Caco-2 (cell line): ENCODE measurements around the gene IP6K2. TPM values are rescaled to one million over a fixed set of nuclear protein-coding genes. Genes with fewer than 3 reads are reported as not detected.

Source experiments
- BruUV-seq: library from RNA; stranded (reverse); fragments of 400-500 nt; replicated peaks from 2 replicates; lab custom pipeline; 2021; lab: Mats Ljungman, UMichigan
- CTCF ChIA-PET: fragments of 300-600 bp; sonication (Branson Sonifier 250); formaldehyde crosslinking; loops from one replicate; lab custom pipeline; 2022; ENCODE audit warnings: antibody characterized with exemption; lab: Charles Lee
- POLR2A ChIA-PET: fragments of 300-600 bp; sonication (Branson Sonifier 250); formaldehyde crosslinking; loops from one replicate; lab custom pipeline; 2022; ENCODE audit warnings: antibody characterized with exemption; lab: Charles Lee
- DNase-seq, 2 experiments: peaks; one replicate each; pipeline versions ENCODE4 v3.0.0 to v3.0.0-alpha.2; 2020 to 2022
- H3K27me3 ChIP-seq: replicated peaks from 2 replicates; pipeline ENCODE4 v1.6.0; 2011; ENCODE audit warnings: low read length; ENCODE audit not compliant: control insufficient read depth, insufficient read depth
- H3K36me3 ChIP-seq: 2 replicates; pipeline ENCODE4 v1.5.1; 2011; ENCODE audit warnings: low read length; ENCODE audit not compliant: control insufficient read depth, insufficient read depth
- H3K4me1 ChIP-seq: fragments of 250-450 bp; sonication (Bioruptor Pico); 2 replicates; pipeline ENCODE4 v1.5.1; 2020; ENCODE audit warnings: mild to moderate bottlenecking
- H3K4me3 ChIP-seq: 2 replicates; pipeline ENCODE4 v1.5.1; 2011; ENCODE audit warnings: low read depth, mild to moderate bottlenecking, control low read depth, low read length
- H3K9me3 ChIP-seq: fragments of 250-450 bp; sonication (Bioruptor Pico); 2 replicates; pipeline ENCODE4 v1.5.1; 2020; ENCODE audit warnings: mild to moderate bottlenecking, moderate library complexity
- H3K27ac Mint-ChIP-seq: one replicate; pipeline ENCODE4 v1.8.0; 2022; ENCODE audit warnings: mixed read lengths; ENCODE audit not compliant: unreplicated experiment
- H3K27me3 Mint-ChIP-seq: one replicate; pipeline ENCODE4 v1.8.0; 2022; ENCODE audit warnings: mixed read lengths; ENCODE audit not compliant: insufficient read depth, unreplicated experiment
- H3K36me3 Mint-ChIP-seq: one replicate; pipeline ENCODE4 v1.8.0; 2022; ENCODE audit warnings: mild to moderate bottlenecking, mixed read lengths; ENCODE audit not compliant: insufficient read depth, unreplicated experiment
- H3K4me1 Mint-ChIP-seq: one replicate; pipeline ENCODE4 v1.8.0; 2022; ENCODE audit warnings: low read depth, mixed read lengths; ENCODE audit not compliant: unreplicated experiment
- H3K4me3 Mint-ChIP-seq: one replicate; pipeline ENCODE4 v1.8.0; 2022; ENCODE audit warnings: mild to moderate bottlenecking, moderate library complexity, mixed read lengths; ENCODE audit not compliant: unreplicated experiment
- H3K9me3 Mint-ChIP-seq: one replicate; pipeline ENCODE4 v1.8.0; 2022; ENCODE audit warnings: mixed read lengths; ENCODE audit not compliant: unreplicated experiment
- intact Hi-C: fragments of 100-400 bp; cut with micrococcal nuclease; formaldehyde crosslinking; loops from one replicate; pipeline ENCODE4 v1.10.0; 2022; ENCODE audit not compliant: unreplicated experiment
- total RNA-seq: library from RNA; stranded (reverse); gene quantifications from 2 replicates; pipeline ENCODE4 v1.2.3, GENCODE V29; 2022
- TF ChIP-seq, protein P1 (sequence below), 2 experiments: fragments of 200-600 bp in 1 of 2; IDR thresholded peaks; 1 replicate in 1 of 2; 2 replicates in 1 of 2; pipeline versions ENCODE4 v1.5.1 to v1.8.0; 2011 to 2022; ENCODE audit warnings: antibody characterized with exemption in 1 of 2, control low read depth in 1 of 2, inconsistent platforms in 1 of 2, low read depth in 1 of 2, low read length in 1 of 2, mild to moderate bottlenecking in 1 of 2, moderate library complexity in 1 of 2; ENCODE audit not compliant: insufficient read depth in 1 of 2, severe bottlenecking in 1 of 2, unreplicated experiment in 1 of 2

The IP6K2 gene
- total RNA-seq, 1 experiment from 2014 or later, result 91.7 TPM

DNA sequence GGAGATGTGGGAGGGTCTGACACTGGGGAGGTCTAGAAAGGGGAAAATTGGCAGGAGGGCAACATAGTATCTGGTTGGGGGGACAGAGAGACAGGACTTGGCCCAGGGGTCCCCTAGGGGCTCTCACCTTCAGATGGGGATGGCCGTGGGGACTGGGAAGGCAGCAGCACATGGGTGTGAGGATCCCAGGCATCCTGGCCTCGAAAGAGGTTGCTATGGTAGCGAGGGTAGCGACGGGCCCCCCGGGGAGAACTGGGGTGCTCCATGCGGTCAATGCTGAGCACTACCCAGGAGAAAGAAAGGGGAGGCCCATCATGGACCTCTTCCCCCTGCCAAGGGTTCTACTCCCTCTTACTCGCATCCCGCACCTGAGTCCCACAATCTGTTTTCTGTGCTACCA, 69.3 kb downstream of the IP6K2 start:
- H3K4me3 ChIP-seq, result no peak overlapping the region
- no peaks in the 10 kb centered on the region for H3K9me3 ChIP-seq
- Mint-ChIP-seq H3K27ac (no peak overlapping the region), H3K9me3 (no peaks in the 10 kb centered on the region), H3K4me1 (no peaks in the 10 kb centered on the region), H3K36me3 (peaks cover 44% of the 10 kb centered on the region), H3K4me3 (no peak overlapping the region), H3K27me3 (no peaks in the 10 kb centered on the region)
- ChIA-PET CTCF (no interaction called here), POLR2A (no interaction called here)
- TF ChIP-seq, protein P1, sequence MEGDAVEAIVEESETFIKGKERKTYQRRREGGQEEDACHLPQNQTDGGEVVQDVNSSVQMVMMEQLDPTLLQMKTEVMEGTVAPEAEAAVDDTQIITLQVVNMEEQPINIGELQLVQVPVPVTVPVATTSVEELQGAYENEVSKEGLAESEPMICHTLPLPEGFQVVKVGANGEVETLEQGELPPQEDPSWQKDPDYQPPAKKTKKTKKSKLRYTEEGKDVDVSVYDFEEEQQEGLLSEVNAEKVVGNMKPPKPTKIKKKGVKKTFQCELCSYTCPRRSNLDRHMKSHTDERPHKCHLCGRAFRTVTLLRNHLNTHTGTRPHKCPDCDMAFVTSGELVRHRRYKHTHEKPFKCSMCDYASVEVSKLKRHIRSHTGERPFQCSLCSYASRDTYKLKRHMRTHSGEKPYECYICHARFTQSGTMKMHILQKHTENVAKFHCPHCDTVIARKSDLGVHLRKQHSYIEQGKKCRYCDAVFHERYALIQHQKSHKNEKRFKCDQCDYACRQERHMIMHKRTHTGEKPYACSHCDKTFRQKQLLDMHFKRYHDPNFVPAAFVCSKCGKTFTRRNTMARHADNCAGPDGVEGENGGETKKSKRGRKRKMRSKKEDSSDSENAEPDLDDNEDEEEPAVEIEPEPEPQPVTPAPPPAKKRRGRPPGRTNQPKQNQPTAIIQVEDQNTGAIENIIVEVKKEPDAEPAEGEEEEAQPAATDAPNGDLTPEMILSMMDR (IDR thresholded peaks at IDR 0.05; ENCODE audit: insufficient read depth in 1 of 2, low read depth in 1 of 2, low read length in 1 of 2, severe bottlenecking in 1 of 2, unreplicated experiment in 1 of 2), result no peak
- H3K4me1 ChIP-seq, result no peaks in the 10 kb centered on the region
- DNase-seq, result no peak
- no peaks in the 10 kb centered on the region for H3K27me3 ChIP-seq
- peaks cover 7% of the 10 kb centered on the region for H3K36me3 ChIP-seq
- intact Hi-C loops, result no loop called here
- BruUV-seq, result no TSS peak

DNA sequence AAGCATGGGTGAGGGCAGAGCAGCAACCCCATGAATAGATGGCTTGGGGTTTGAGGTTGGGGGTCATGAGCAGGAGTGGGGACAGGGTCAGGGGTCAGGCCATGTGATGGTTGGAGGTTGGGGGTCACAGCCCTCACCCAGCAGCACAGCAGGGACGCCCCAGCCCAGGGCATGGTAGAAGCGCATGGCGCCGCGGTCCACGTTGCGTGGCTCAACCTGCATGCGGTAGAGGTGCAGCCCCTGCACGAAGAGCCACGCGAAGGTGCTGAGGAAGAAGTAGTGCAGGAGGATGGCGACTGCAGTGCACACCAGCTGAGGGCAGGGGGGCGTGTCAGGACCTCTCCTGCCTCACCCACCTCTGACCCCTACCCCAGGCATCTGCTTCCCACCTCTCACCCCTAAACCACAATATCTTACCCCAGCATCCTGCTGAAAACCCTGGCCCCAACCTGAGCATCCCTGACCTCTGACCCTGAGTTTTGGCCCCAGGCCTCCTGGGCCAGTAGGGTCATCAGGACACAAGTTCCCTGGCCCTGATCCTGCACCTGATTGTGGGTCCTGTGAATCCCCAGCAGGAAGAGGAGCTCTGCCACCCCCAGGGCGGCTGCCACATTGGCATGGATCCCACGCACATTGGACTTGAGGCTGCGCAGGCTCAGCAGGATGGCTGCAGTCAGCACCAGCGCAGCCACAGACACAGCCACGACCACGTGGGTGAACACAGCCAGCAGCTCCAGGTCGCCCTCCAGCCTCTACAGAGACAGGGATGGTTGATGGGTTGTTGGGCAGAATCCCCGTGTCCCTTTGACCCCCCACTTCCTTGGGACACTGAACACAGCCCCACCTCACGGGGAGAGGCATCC, 71.9 kb downstream of the IP6K2 start:
- TF ChIP-seq, protein P1 (IDR thresholded peaks at IDR 0.05; ENCODE audit: insufficient read depth in 1 of 2, low read depth in 1 of 2, low read length in 1 of 2, severe bottlenecking in 1 of 2, unreplicated experiment in 1 of 2), result no peak
- Histone ChIP-seq H3K4me3 (no peak overlapping the region), H3K4me1 (no peaks in the 10 kb centered on the region), H3K36me3 (peaks cover 5% of the 10 kb centered on the region), H3K9me3 (no peaks in the 10 kb centered on the region), H3K27me3 (no peaks in the 10 kb centered on the region)
- BruUV-seq, result no TSS peak
- ChIA-PET CTCF (no interaction called here), POLR2A (no interaction called here)
- Mint-ChIP-seq H3K4me1 (no peaks in the 10 kb centered on the region), H3K36me3 (peaks cover 44% of the 10 kb centered on the region), H3K4me3 (no peak overlapping the region), H3K27ac (no peak overlapping the region), H3K9me3 (no peaks in the 10 kb centered on the region), H3K27me3 (no peaks in the 10 kb centered on the region)
- DNase-seq, result no peak
- intact Hi-C loops, result no loop called here

DNA sequence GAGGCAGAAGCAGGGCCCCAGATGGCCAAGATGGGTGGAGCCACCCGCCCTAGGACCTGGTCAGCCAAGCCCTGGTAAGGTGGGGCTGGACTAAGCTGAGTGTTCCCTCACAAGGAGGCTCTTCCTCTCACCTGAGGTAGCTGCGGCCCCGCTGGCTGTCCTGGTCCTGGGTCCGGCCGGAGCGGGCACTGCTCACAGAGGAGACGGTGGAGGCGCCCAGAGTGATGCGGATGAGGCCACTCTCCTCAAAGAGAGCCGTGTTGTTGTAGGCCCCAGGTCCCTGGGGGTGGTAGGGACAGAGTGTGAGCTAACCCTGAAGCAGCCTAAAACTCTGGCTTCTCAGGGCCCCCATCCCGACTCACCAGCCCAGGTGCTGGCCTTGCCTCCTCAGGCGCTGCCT, 74.4 kb downstream of the IP6K2 start:
- intact Hi-C loops, result no loop called here
- Mint-ChIP-seq H3K4me3 (no peak overlapping the region), H3K36me3 (peaks cover 42% of the 10 kb centered on the region), H3K4me1 (peaks cover 5% of the 10 kb centered on the region), H3K9me3 (no peaks in the 10 kb centered on the region), H3K27ac (no peak overlapping the region), H3K27me3 (no peaks in the 10 kb centered on the region)
- Histone ChIP-seq H3K4me3 (no peak overlapping the region), H3K27me3 (no peaks in the 10 kb centered on the region), H3K4me1 (no peaks in the 10 kb centered on the region), H3K9me3 (no peaks in the 10 kb centered on the region), H3K36me3 (peaks cover 6% of the 10 kb centered on the region)
- DNase-seq, result no peak
- TF ChIP-seq, protein P1 (IDR thresholded peaks at IDR 0.05; ENCODE audit: insufficient read depth in 1 of 2, low read depth in 1 of 2, low read length in 1 of 2, severe bottlenecking in 1 of 2, unreplicated experiment in 1 of 2), result no peak
- ChIA-PET CTCF (no interaction called here), POLR2A (no interaction called here)
- BruUV-seq, result no TSS peak
